Measurements from ENCODE around the gene SULT1E1.

Gene SULT1E1

GRCh38 chr4:69877453-69877852, 17.5 kb upstream of the SULT1E1 start:
- TF ChIP-seq TEAD4 (IDR thresholded peaks at IDR 0.05) (no peak), TAF1 (IDR thresholded peaks at IDR 0.05; ENCODE audit: low read depth) (no peak), RAD21 (IDR thresholded peaks at IDR 0.05; ENCODE audit: low read depth) (no peak), USF1 (IDR thresholded peaks at IDR 0.05) (no peak), MAX (IDR thresholded peaks at IDR 0.05) (no peak), REST (IDR thresholded peaks at IDR 0.05; ENCODE audit: low read depth) (no peak), NFIC (IDR thresholded peaks at IDR 0.05) (no peak), TCF12 (IDR thresholded peaks at IDR 0.05; ENCODE audit: low read depth) (no peak)

- TF ChIP-seq CREB1 (IDR thresholded peaks at IDR 0.05; ENCODE audit: low read depth) (no peak), ZBTB7A (IDR thresholded peaks at IDR 0.05; ENCODE audit: low read depth) (no peak), FOXM1 (IDR thresholded peaks at IDR 0.05; ENCODE audit: borderline replicate concordance, low read depth) (no peak), EP300 (IDR thresholded peaks at IDR 0.05; ENCODE audit: borderline replicate concordance) (no peak), TCF12 (IDR thresholded peaks at IDR 0.05; ENCODE audit: low read depth) (no peak), NFIC (IDR thresholded peaks at IDR 0.05) (no peak), EGR1 (IDR thresholded peaks at IDR 0.05) (no peak), TEAD4 (IDR thresholded peaks at IDR 0.05) (no peak), YY1 (IDR thresholded peaks at IDR 0.05; ENCODE audit: low read depth) (no peak), TAF1 (IDR thresholded peaks at IDR 0.05; ENCODE audit: low read depth) (no peak), REST (IDR thresholded peaks at IDR 0.05; ENCODE audit: low read depth) (no peak), CEBPB (IDR thresholded peaks at IDR 0.05) (no peak), USF1 (IDR thresholded peaks at IDR 0.05) (no peak), MAX (IDR thresholded peaks at IDR 0.05) (no peak), RAD21 (IDR thresholded peaks at IDR 0.05; ENCODE audit: low read depth) (no peak)
These were observed 16.1 kb upstream of the SULT1E1 start for GRCh38 chr4:69876071-69876470.

- TF ChIP-seq EP300 (IDR thresholded peaks at IDR 0.05; ENCODE audit: borderline replicate concordance) (no peak), MAX (IDR thresholded peaks at IDR 0.05) (no peak), FOXM1 (IDR thresholded peaks at IDR 0.05; ENCODE audit: borderline replicate concordance, low read depth) (no peak), CREB1 (IDR thresholded peaks at IDR 0.05; ENCODE audit: low read depth) (no peak), TAF1 (IDR thresholded peaks at IDR 0.05; ENCODE audit: low read depth) (no peak), CEBPB (IDR thresholded peaks at IDR 0.05) (no peak), TEAD4 (IDR thresholded peaks at IDR 0.05) (no peak)
These were observed 15.6 kb upstream of the SULT1E1 start for GRCh38 chr4:69875576-69875975.

GRCh38 chr4:69874507-69874906, 14.6 kb upstream of the SULT1E1 start:
- TF ChIP-seq TAF1 (IDR thresholded peaks at IDR 0.05; ENCODE audit: low read depth) (no peak), REST (IDR thresholded peaks at IDR 0.05; ENCODE audit: low read depth) (no peak), TEAD4 (IDR thresholded peaks at IDR 0.05) (no peak), YY1 (IDR thresholded peaks at IDR 0.05; ENCODE audit: low read depth) (no peak), CEBPB (IDR thresholded peaks at IDR 0.05) (no peak), RAD21 (IDR thresholded peaks at IDR 0.05; ENCODE audit: low read depth) (no peak), ZBTB7A (IDR thresholded peaks at IDR 0.05; ENCODE audit: low read depth) (no peak), CREB1 (IDR thresholded peaks at IDR 0.05; ENCODE audit: low read depth) (no peak), EGR1 (IDR thresholded peaks at IDR 0.05) (no peak), MAX (IDR thresholded peaks at IDR 0.05) (no peak), NFIC (IDR thresholded peaks at IDR 0.05) (no peak), USF1 (IDR thresholded peaks at IDR 0.05) (no peak), EP300 (IDR thresholded peaks at IDR 0.05; ENCODE audit: borderline replicate concordance) (no peak), FOXM1 (IDR thresholded peaks at IDR 0.05; ENCODE audit: borderline replicate concordance, low read depth) (no peak), TCF12 (IDR thresholded peaks at IDR 0.05; ENCODE audit: low read depth) (no peak)
